Endothelial cell of umbilical vein (primary cell): ENCODE results near the gene PIMREG. TPM values are rescaled to one million over a fixed set of nuclear protein-coding genes. Genes with fewer than 3 reads are reported as not detected.

Experiments
- BruUV-seq: library from RNA; stranded (reverse); fragments of 400-500 nt; replicated peaks from 2 replicates; lab custom pipeline; 2021; lab: Mats Ljungman, UMichigan
- CTCF ChIA-PET: fragments of 300-600, 350-600 bp; sonication (Branson Sonifier 250); formaldehyde crosslinking; loops from one replicate; lab custom pipeline; 2021; ENCODE audit warnings: antibody characterized with exemption, inconsistent platforms; lab: Charles Lee
- POLR2A ChIA-PET: fragments of 300-600, 350-600 bp; sonication (Branson Sonifier 250); formaldehyde crosslinking; loops from one replicate; lab custom pipeline; 2021; ENCODE audit warnings: antibody characterized with exemption, inconsistent platforms; lab: Charles Lee
- DNase-seq: peaks from one replicate; pipeline ENCODE4 v3.0.0-alpha.2; 2011; ENCODE audit warnings: low read depth, low spot score
- FAIRE-seq: peaks from 2 replicates; lab custom pipeline; 2011; peaks lifted over from hg19 to GRCh38; lab: Jason Lieb, UNC
- H2AFZ ChIP-seq: 2 replicates; pipeline ENCODE4 v1.6.0; 2012; ENCODE audit warnings: low read depth, low read length, control low read depth, inconsistent platforms
- H3K27ac ChIP-seq: 2 replicates; pipeline ENCODE4 v1.5.1; 2011; ENCODE audit warnings: low read depth, mild to moderate bottlenecking, control low read depth, low read length, moderate library complexity; ENCODE audit not compliant: insufficient read depth
- H3K27me3 ChIP-seq, 2 experiments: 2 replicates each; pipeline versions ENCODE4 v1.6.0 to v1.6.1; 2011; ENCODE audit warnings: low read length in 2 of 2, mixed read lengths in 1 of 2; ENCODE audit not compliant: control insufficient read depth in 2 of 2, insufficient read depth in 2 of 2
- H3K36me3 ChIP-seq, 2 experiments: 2 replicates in 1 of 2; 3 replicates in 1 of 2; pipeline ENCODE4 v1.5.1; 2011; ENCODE audit warnings: low read length in 2 of 2, mild to moderate bottlenecking in 1 of 2, moderate library complexity in 1 of 2; ENCODE audit not compliant: control insufficient read depth in 2 of 2, insufficient read depth in 2 of 2; ENCODE audit errors: extremely low read depth in 1 of 2
- H3K4me1 ChIP-seq: 3 replicates; pipeline ENCODE4 v1.5.1; 2011; ENCODE audit warnings: mild to moderate bottlenecking, low read length; ENCODE audit not compliant: control insufficient read depth, insufficient read depth; ENCODE audit errors: extremely low read depth
- H3K4me2 ChIP-seq: 2 replicates; pipeline ENCODE4 v1.6.1; 2011; ENCODE audit warnings: low read length, control low read depth, mixed read lengths; ENCODE audit not compliant: insufficient read depth
- H3K4me3 ChIP-seq, 3 experiments: fragments of 200-600 bp in 1 of 3; sonication (generic), shearing (Covaris generic) in 1 of 3; replicated peaks in 1 of 3; 2 replicates each; pipeline ENCODE4 v1.5.1; 2011 to 2016; ENCODE audit warnings: control low read depth in 3 of 3, low read length in 3 of 3, mild to moderate bottlenecking in 2 of 3, inconsistent platforms in 1 of 3, low read depth in 1 of 3, moderate library complexity in 1 of 3; ENCODE audit not compliant: insufficient read depth in 1 of 3
- H3K79me2 ChIP-seq: 2 replicates; pipeline ENCODE4 v1.6.0; 2012; ENCODE audit warnings: low read length, inconsistent platforms; ENCODE audit not compliant: control insufficient read depth, insufficient read depth
- H3K9ac ChIP-seq: replicated peaks from 2 replicates; pipeline ENCODE3; 2011; ENCODE audit warnings: low read length, control low read depth; ENCODE audit not compliant: insufficient read depth; ENCODE audit errors: extremely low read depth
- H3K9me1 ChIP-seq: replicated peaks from 3 replicates; pipeline ENCODE4 v1.6.0; 2011; ENCODE audit warnings: mild to moderate bottlenecking, low read length; ENCODE audit not compliant: control insufficient read depth, insufficient read depth; ENCODE audit errors: extremely low read depth
- H3K9me3 ChIP-seq: replicated peaks from 2 replicates; pipeline ENCODE4 v1.5.1; 2012; ENCODE audit warnings: low read length, inconsistent platforms; ENCODE audit not compliant: control insufficient read depth, insufficient read depth
- H4K20me1 ChIP-seq: replicated peaks from 2 replicates; pipeline ENCODE3; 2011; ENCODE audit warnings: mild to moderate bottlenecking, low read length; ENCODE audit not compliant: control insufficient read depth, insufficient read depth; ENCODE audit errors: extremely low read depth
- EZH2 ChIP-seq: IDR thresholded peaks from 2 replicates; pipeline ENCODE4 v1.6.1; 2012; ENCODE audit warnings: borderline replicate concordance, low read depth, mild to moderate bottlenecking, moderate library complexity, low read length, inconsistent platforms; ENCODE audit not compliant: severe bottlenecking
- FOS ChIP-seq: IDR thresholded peaks from 2 replicates; pipeline ENCODE4 v1.6.1; 2011; ENCODE audit warnings: mild to moderate bottlenecking, low read length, moderate library complexity, borderline replicate concordance; ENCODE audit not compliant: insufficient read depth
- GATA2 ChIP-seq: IDR thresholded peaks from 2 replicates; pipeline ENCODE4 v1.7.0; 2011; ENCODE audit warnings: low read depth, mild to moderate bottlenecking, moderate library complexity, mixed read lengths, low read length; ENCODE audit not compliant: insufficient read length, insufficient read depth
- JUN ChIP-seq: IDR thresholded peaks from 2 replicates; pipeline ENCODE4 v1.6.1; 2011; ENCODE audit warnings: borderline replicate concordance, low read depth; ENCODE audit not compliant: insufficient read length, insufficient read depth
- MAX ChIP-seq: IDR thresholded peaks from 2 replicates; pipeline ENCODE4 v1.6.1; 2011; ENCODE audit not compliant: insufficient read depth, insufficient read length
- MYC ChIP-seq: IDR thresholded peaks from one replicate; pipeline ENCODE4 v1.6.1; 2011; ENCODE audit warnings: mild to moderate bottlenecking, low read depth, low read length
- POLR2A ChIP-seq: IDR thresholded peaks from 2 replicates; pipeline ENCODE4 v1.6.1; 2012; ENCODE audit warnings: low read depth, mild to moderate bottlenecking, control low read depth, low read length
- POLR2AphosphoS5 ChIP-seq: IDR thresholded peaks from 2 replicates; pipeline ENCODE4 v1.6.1; 2012; ENCODE audit warnings: low read depth, mild to moderate bottlenecking, control low read depth, low read length, moderate library complexity; ENCODE audit not compliant: insufficient read depth
- dilution Hi-C: fragments of 300-500 bp; cut with MboI; formaldehyde crosslinking; loops from one replicate; pipeline ENCODE4 v1.15.0; 2019; ENCODE audit warnings: low sequenced_read_pairs; ENCODE audit not compliant: extremely low pct_ligation_motif_present
- intact Hi-C: fragments of 100-400 bp; cut with micrococcal nuclease; formaldehyde crosslinking; loops from one replicate; pipeline ENCODE4 v1.10.0; 2022
- polyA plus RNA-seq, 4 experiments: library from polyadenylated mRNA; depleted of rRNA in 3 of 4; stranded (reverse) in 3 of 4; unstranded in 1 of 4; fragments of >200 nt; gene quantifications; 2 replicates each; pipeline versions ENCODE4 v1.2.1 to v1.2.3, GENCODE V29; 2011 to 2012; ENCODE audit warnings: missing spikeins in 1 of 4
- total RNA-seq: library from RNA; stranded (reverse); gene quantifications from 2 replicates; pipeline ENCODE4 v1.2.3, GENCODE V29; 2021
- TF ChIP-seq, protein P1 (sequence below), 2 donors: IDR thresholded peaks; 1 replicate in 1 of 2; 2 replicates in 1 of 2; pipeline ENCODE4 v1.5.1; 2011; ENCODE audit warnings: low read length in 2 of 2, mild to moderate bottlenecking in 2 of 2, moderate library complexity in 2 of 2, control low read depth in 1 of 2, inconsistent platforms in 1 of 2, low read depth in 1 of 2; ENCODE audit not compliant: insufficient read depth in 1 of 2; ENCODE audit errors: extremely low read depth in 1 of 2

The PIMREG gene
- total and polyA plus RNA-seq, 2 donors (not counting 3 experiments of a cell fraction or from before 2014, with no cell fraction given): 26.3 to 37.7 TPM

DNA sequence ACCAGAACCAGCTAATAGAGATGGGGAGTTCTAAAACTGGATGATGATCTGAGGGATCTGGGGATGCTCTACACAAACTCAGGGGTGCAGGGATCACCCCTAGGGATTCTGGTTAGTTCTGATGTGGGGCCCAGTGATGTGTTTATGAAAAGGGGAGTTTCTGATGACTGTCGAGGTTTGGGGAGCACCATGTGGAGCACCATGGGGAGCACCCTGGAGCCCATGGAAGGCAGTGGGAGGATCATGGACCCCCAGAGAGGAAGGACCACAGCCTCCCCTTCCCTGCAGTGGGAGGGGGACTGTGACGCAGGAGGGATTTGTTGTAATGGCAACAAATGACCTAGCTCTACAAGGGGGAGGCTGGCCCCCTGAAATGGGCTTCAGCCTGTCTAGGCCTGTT, 18.4 kb downstream of the PIMREG start:
- Histone ChIP-seq H3K27ac (no peak overlapping the region), H3K9ac (no peak overlapping the region), H3K4me2 (no peak overlapping the region), H3K9me3 (no peaks in the 10 kb centered on the region), H4K20me1 (no peaks in the 10 kb centered on the region), H3K27me3 (no peaks in the 10 kb centered on the region), H3K9me1 (no peaks in the 10 kb centered on the region), H2AFZ (no peak overlapping the region), H3K36me3 (no peaks in the 10 kb centered on the region), H3K4me1 (no peaks in the 10 kb centered on the region), H3K4me3 (no peak overlapping the region), H3K79me2 (no peaks in the 10 kb centered on the region)
- no peak for TF ChIP-seq FOS
- TF ChIP-seq POLR2A: no peak
- no peak for TF ChIP-seq EZH2
- TF ChIP-seq GATA2: no peak
- TF ChIP-seq, protein P1, sequence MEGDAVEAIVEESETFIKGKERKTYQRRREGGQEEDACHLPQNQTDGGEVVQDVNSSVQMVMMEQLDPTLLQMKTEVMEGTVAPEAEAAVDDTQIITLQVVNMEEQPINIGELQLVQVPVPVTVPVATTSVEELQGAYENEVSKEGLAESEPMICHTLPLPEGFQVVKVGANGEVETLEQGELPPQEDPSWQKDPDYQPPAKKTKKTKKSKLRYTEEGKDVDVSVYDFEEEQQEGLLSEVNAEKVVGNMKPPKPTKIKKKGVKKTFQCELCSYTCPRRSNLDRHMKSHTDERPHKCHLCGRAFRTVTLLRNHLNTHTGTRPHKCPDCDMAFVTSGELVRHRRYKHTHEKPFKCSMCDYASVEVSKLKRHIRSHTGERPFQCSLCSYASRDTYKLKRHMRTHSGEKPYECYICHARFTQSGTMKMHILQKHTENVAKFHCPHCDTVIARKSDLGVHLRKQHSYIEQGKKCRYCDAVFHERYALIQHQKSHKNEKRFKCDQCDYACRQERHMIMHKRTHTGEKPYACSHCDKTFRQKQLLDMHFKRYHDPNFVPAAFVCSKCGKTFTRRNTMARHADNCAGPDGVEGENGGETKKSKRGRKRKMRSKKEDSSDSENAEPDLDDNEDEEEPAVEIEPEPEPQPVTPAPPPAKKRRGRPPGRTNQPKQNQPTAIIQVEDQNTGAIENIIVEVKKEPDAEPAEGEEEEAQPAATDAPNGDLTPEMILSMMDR (IDR thresholded peaks at IDR 0.05; ENCODE audit: extremely low read depth in 1 of 2, insufficient read depth in 1 of 2, low read depth in 1 of 2, low read length in 2 of 2): no peak
- no peak for TF ChIP-seq MAX
- TF ChIP-seq MYC: no peak
- TF ChIP-seq POLR2AphosphoS5: no peak
- TF ChIP-seq JUN: no peak
- FAIRE-seq: no peak
- ChIA-PET POLR2A (no interaction called here), CTCF (interaction anchor here (0.8 to 1.9 kb wide), 3 partner anchors 10 to 19 kb away, joined by 5 to 6 read pairs (median 5); no protein-coding TSS in a partner anchor)
- BruUV-seq: no TSS peak
- dilution Hi-C loops: no loop called here
- DNase-seq: no peak
- intact Hi-C loops: no loop called here
